ENCODE data around the gene FAM149B1.

DNA sequence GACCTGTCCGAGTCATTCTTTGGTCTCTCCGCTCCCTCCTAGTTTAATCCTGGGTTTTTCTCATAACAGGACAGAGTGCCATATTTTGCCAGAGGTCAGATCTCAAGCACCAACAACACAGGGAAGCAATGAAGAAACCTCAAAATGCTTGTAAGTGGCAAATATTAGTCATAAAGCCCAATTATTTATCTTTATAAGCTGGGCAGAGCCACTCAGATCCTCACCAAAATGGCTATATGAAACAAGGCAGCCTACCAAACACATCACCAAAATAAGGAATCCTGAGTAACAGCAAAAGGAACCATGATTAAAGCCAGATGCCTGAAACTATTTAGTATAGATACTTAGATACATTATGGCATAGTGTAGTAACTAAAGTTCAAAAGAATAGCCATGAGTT, 4.8 kb upstream of the FAM149B1 start:
- TF ChIP-seq, protein P1, sequence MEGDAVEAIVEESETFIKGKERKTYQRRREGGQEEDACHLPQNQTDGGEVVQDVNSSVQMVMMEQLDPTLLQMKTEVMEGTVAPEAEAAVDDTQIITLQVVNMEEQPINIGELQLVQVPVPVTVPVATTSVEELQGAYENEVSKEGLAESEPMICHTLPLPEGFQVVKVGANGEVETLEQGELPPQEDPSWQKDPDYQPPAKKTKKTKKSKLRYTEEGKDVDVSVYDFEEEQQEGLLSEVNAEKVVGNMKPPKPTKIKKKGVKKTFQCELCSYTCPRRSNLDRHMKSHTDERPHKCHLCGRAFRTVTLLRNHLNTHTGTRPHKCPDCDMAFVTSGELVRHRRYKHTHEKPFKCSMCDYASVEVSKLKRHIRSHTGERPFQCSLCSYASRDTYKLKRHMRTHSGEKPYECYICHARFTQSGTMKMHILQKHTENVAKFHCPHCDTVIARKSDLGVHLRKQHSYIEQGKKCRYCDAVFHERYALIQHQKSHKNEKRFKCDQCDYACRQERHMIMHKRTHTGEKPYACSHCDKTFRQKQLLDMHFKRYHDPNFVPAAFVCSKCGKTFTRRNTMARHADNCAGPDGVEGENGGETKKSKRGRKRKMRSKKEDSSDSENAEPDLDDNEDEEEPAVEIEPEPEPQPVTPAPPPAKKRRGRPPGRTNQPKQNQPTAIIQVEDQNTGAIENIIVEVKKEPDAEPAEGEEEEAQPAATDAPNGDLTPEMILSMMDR (IDR thresholded peaks at IDR 0.05), result no peak
- no peak for TF ChIP-seq POLR2A (IDR thresholded peaks at IDR 0.05)
